Upper lobe of right lung (tissue), 1 donor: ENCODE results near the gene ANO8. TPM values are rescaled to one million over a fixed set of nuclear protein-coding genes. Genes with fewer than 3 reads are reported as not detected.
A peak's percentile ranks its signal among the peaks of the same experiment; 100 is the strongest.

Experiments used
- ATAC-seq: fragments of 200-7000 bp; cut with Tn5 transposase; one replicate; pipeline ENCODE4 v1.9.1; 2020; ENCODE audit warnings: mild to moderate bottlenecking, moderate library complexity
- DNase-seq: peaks from one replicate; pipeline ENCODE4 v3.0.0-alpha.2; 2020
- H3K27ac ChIP-seq: fragments of 200-600 bp; one replicate; pipeline ENCODE4 v1.8.0; 2022
- H3K27me3 ChIP-seq: fragments of 200-600 bp; one replicate; pipeline ENCODE4 v1.8.0; 2022; ENCODE audit warnings: mild to moderate bottlenecking
- H3K36me3 ChIP-seq: fragments of 200-600 bp; one replicate; pipeline ENCODE4 v1.8.0; 2022
- H3K4me1 ChIP-seq: fragments of 200-600 bp; one replicate; pipeline ENCODE4 v1.8.0; 2022
- H3K4me3 ChIP-seq: fragments of 200-600 bp; one replicate; pipeline ENCODE4 v1.8.0; 2022; ENCODE audit warnings: mild to moderate bottlenecking
- H3K9me3 ChIP-seq: fragments of 200-600 bp; one replicate; pipeline ENCODE4 v1.8.0; 2022
- CTCF ChIP-seq: fragments of 200-600 bp; IDR thresholded peaks from one replicate; pipeline ENCODE4 v1.8.0; 2022; ENCODE audit warnings: antibody characterized with exemption
- intact Hi-C: fragments of 100-400 bp; cut with DNase I; formaldehyde crosslinking; loops from one replicate; pipeline ENCODE4 v1.11.0; 2022
- total RNA-seq: library from RNA; stranded (reverse); fragmentation: NEBNext Ultra II Directional; extraction: Animal tissue kit (Norgen Biotek cat#: 25700); gene quantifications from one replicate; pipeline ENCODE4 v1.2.1, GENCODE V29; 2021
- donor health status: DM: no; HTN: yes; CAD: no; lungs with severe emphysema.

The ANO8 gene
- total RNA-seq, 1 donor from 2014 or later: 14.6 TPM

GRCh38 chr19:17331045-17331558, 3.6 kb downstream of the ANO8 start:
- ATAC-seq: no peak
- Histone ChIP-seq H3K9me3 (no peaks in the 10 kb centered on the region), H3K36me3 (no peaks in the 10 kb centered on the region), H3K4me3 (no peak overlapping the region), H3K27me3 (no peaks in the 10 kb centered on the region), H3K4me1 (peaks cover 21% of the 10 kb centered on the region), H3K27ac (no peak overlapping the region)
- TF ChIP-seq CTCF: no peak
- intact Hi-C loops: no loop called here
- DNase-seq: no peak

- no peak overlapping the region for H3K4me3 ChIP-seq
- TF ChIP-seq CTCF: no peak
These were observed 4.2 kb downstream of the ANO8 start for GRCh38 chr19:17330262-17331044.

GRCh38 chr19:17329366-17330261, 5.0 kb downstream of the ANO8 start:
- peaks cover 12% of the 10 kb centered on the region for H3K4me1 ChIP-seq
- no peak for TF ChIP-seq CTCF
- no peak overlapping the region for H3K27ac ChIP-seq
- ATAC-seq (no peak), DNase-seq (no peak)
- H3K36me3 ChIP-seq: no peaks in the 10 kb centered on the region
- no peaks in the 10 kb centered on the region for H3K9me3 ChIP-seq
- H3K27me3 ChIP-seq: no peaks in the 10 kb centered on the region
- no peak overlapping the region for H3K4me3 ChIP-seq
- intact Hi-C loops: no loop called here

More at GRCh38 chr19:17330262-17331044, 4.2 kb downstream of the ANO8 start:
- no peaks in the 10 kb centered on the region for H3K27me3 ChIP-seq
- no peaks in the 10 kb centered on the region for H3K9me3 ChIP-seq
- no peak overlapping the region for H3K27ac ChIP-seq
- DNase-seq: no peak
- H3K4me1 ChIP-seq: peaks cover 18% of the 10 kb centered on the region
- no peak for ATAC-seq
- intact Hi-C loops: no loop called here
- H3K36me3 ChIP-seq: no peaks in the 10 kb centered on the region

GRCh38 chr19:17328517-17329365, 5.9 kb downstream of the ANO8 start:
- H3K27ac ChIP-seq: peak overlapping the region; percentile 66
- no peaks in the 10 kb centered on the region for H3K27me3 ChIP-seq
- DNase-seq (no peak), ATAC-seq (peak; percentile 1)
- intact Hi-C loops: no loop called here
- no peaks in the 10 kb centered on the region for H3K9me3 ChIP-seq
- H3K4me3 ChIP-seq: peak overlapping the region; percentile 47
- no peaks in the 10 kb centered on the region for H3K36me3 ChIP-seq
- H3K4me1 ChIP-seq: peaks cover 8% of the 10 kb centered on the region
- no peak for TF ChIP-seq CTCF
